Neural cell (in vitro differentiated cells): ENCODE measurements around the gene KIRREL3. TPM values are rescaled to one million over a fixed set of nuclear protein-coding genes. Genes with fewer than 3 reads are reported as not detected.

Experiments used
- H2AFZ ChIP-seq: fragments of 200-600, 300-800 bp; sonication (generic), shearing (Covaris generic); 2 replicates; pipeline ENCODE4 v1.6.0; 2014; ENCODE audit warnings: low read depth, mild to moderate bottlenecking, antibody characterized with exemption, low read length, moderate library complexity
- H3F3A ChIP-seq: fragments of 200-600 bp; shearing (Covaris generic); 2 replicates; pipeline ENCODE4 v1.6.1; 2016; ENCODE audit warnings: mild to moderate bottlenecking, moderate library complexity, mixed read lengths, antibody characterized with exemption, low read length; ENCODE audit not compliant: insufficient read depth, poor library complexity, severe bottlenecking
- H3K27ac ChIP-seq: fragments of 200-600, 300-800 bp; sonication (generic), shearing (Covaris generic); 2 replicates; pipeline ENCODE4 v1.5.1; 2014; ENCODE audit warnings: mild to moderate bottlenecking, low read length, moderate library complexity
- H3K27me3 ChIP-seq: fragments of 300-800, 200-600 bp; sonication (generic), shearing (Covaris generic); 2 replicates; pipeline ENCODE4 v1.6.0; 2014; ENCODE audit warnings: mild to moderate bottlenecking, low read depth, low read length, moderate library complexity; ENCODE audit not compliant: insufficient read depth
- H3K36me3 ChIP-seq: fragments of 300-800, 200-600 bp; sonication (generic), shearing (Covaris generic); 2 replicates; pipeline ENCODE4 v1.5.1; 2014; ENCODE audit warnings: mild to moderate bottlenecking, antibody characterized with exemption, low read length, moderate library complexity; ENCODE audit not compliant: insufficient read depth
- H3K4me2 ChIP-seq: fragments of 300-800, 200-600 bp; sonication (generic), shearing (Covaris generic); 2 replicates; pipeline ENCODE4 v1.6.0; 2014; ENCODE audit warnings: mild to moderate bottlenecking, low read length
- H3K4me3 ChIP-seq: fragments of 300-800, 200-600 bp; sonication (generic), shearing (Covaris generic); 2 replicates; pipeline ENCODE4 v1.5.1; 2014; ENCODE audit warnings: mild to moderate bottlenecking, low read length, moderate library complexity
- H3K79me2 ChIP-seq: fragments of 200-600 bp; shearing (Covaris generic); replicated peaks from 2 replicates; pipeline ENCODE4 v1.6.0; 2014; ENCODE audit warnings: mild to moderate bottlenecking, low read length, moderate library complexity; ENCODE audit not compliant: insufficient read depth
- H3K9ac ChIP-seq: fragments of 300-800, 200-600 bp; sonication (generic), shearing (Covaris generic); 2 replicates; pipeline ENCODE4 v1.6.1; 2016; ENCODE audit warnings: mild to moderate bottlenecking, low read length, mixed read lengths
- H3K9me2 ChIP-seq: fragments of 200-600 bp; shearing (Covaris generic); 2 replicates; pipeline ENCODE4 v1.6.1; 2016; ENCODE audit warnings: mild to moderate bottlenecking, low read length, mixed read lengths; ENCODE audit not compliant: insufficient read depth
- H3K9me3 ChIP-seq: fragments of 200-600, 300-800 bp; sonication (generic), shearing (Covaris generic); 2 replicates; pipeline ENCODE4 v1.6.1; 2016; ENCODE audit warnings: mild to moderate bottlenecking, mixed run types, low read length, moderate library complexity, mixed read lengths
- H4K20me1 ChIP-seq: fragments of 200-600 bp; shearing (Covaris generic); 2 replicates; pipeline ENCODE4 v1.6.1; 2016; ENCODE audit warnings: mild to moderate bottlenecking, mixed run types; ENCODE audit not compliant: insufficient read depth
- CTCF ChIP-seq: fragments of 450-650 bp; IDR thresholded peaks from 2 replicates; pipeline ENCODE4 v1.5.1; 2014; ENCODE audit warnings: antibody characterized with exemption, mild to moderate bottlenecking, moderate library complexity; ENCODE audit not compliant: poor library complexity, severe bottlenecking
- EP300 ChIP-seq: fragments of 450-650 bp; conservative IDR thresholded peaks from 2 replicates; pipeline ENCODE4 v1.6.1; 2014; ENCODE audit warnings: antibody characterized with exemption, mild to moderate bottlenecking, moderate library complexity; ENCODE audit not compliant: poor library complexity, severe bottlenecking
- EZH2 ChIP-seq: fragments of 200-600, 300-800 bp; shearing (Covaris generic), sonication (generic); IDR thresholded peaks from 2 replicates; pipeline ENCODE4 v1.6.1; 2014; ENCODE audit warnings: antibody characterized with exemption, low read length, borderline replicate concordance, mild to moderate bottlenecking; ENCODE audit not compliant: insufficient read depth, poor library complexity, severe bottlenecking
- MXI1 ChIP-seq: fragments of 450-650 bp; conservative IDR thresholded peaks from 2 replicates; pipeline ENCODE4 v1.6.1; 2014; ENCODE audit warnings: antibody characterized with exemption, mild to moderate bottlenecking; ENCODE audit not compliant: poor library complexity, severe bottlenecking
- POLR2AphosphoS5 ChIP-seq: IDR thresholded peaks from 2 replicates; pipeline ENCODE4 v1.6.1; 2012
- RAD21 ChIP-seq: fragments of 450-650 bp; conservative IDR thresholded peaks from 2 replicates; pipeline ENCODE4 v1.6.1; 2014; ENCODE audit warnings: antibody characterized with exemption, mild to moderate bottlenecking, moderate library complexity
- REST ChIP-seq: IDR thresholded peaks from 2 replicates; pipeline ENCODE4 v1.6.1; 2012; ENCODE audit warnings: borderline replicate concordance
- SMC3 ChIP-seq: fragments of 450-650 bp; conservative IDR thresholded peaks from 2 replicates; pipeline ENCODE4 v1.6.1; 2014; ENCODE audit warnings: antibody characterized with exemption, mild to moderate bottlenecking, moderate library complexity; ENCODE audit not compliant: poor library complexity
- TAF1 ChIP-seq: IDR thresholded peaks from 2 replicates; pipeline ENCODE4 v1.6.1; 2012; ENCODE audit warnings: low read depth
- polyA plus RNA-seq: library from polyadenylated mRNA; depleted of rRNA; stranded (reverse); fragments of >200 nt; gene quantifications from 2 replicates; pipeline ENCODE4 v1.2.3, GENCODE V29; 2014

Gene KIRREL3
- polyA plus RNA-seq, 1 donor from 2014 or later = 23.8 TPM

- no peaks in the 10 kb centered on the region for H3F3A ChIP-seq
- no peaks in the 10 kb centered on the region for H3K36me3 ChIP-seq
- H4K20me1 ChIP-seq = no peaks in the 10 kb centered on the region
- TF ChIP-seq REST = no peak
- TF ChIP-seq RAD21 = no peak
- TF ChIP-seq MXI1 = no peak
- TF ChIP-seq TAF1 = no peak
- no peak for TF ChIP-seq EP300
- TF ChIP-seq CTCF = no peak
- no peak for TF ChIP-seq SMC3
- TF ChIP-seq EZH2 = no peak
- no peak for TF ChIP-seq POLR2AphosphoS5
- no peak overlapping the region for H3K4me2 ChIP-seq
- no peak overlapping the region for H2AFZ ChIP-seq
- no peaks in the 10 kb centered on the region for H3K9me3 ChIP-seq
- H3K9ac ChIP-seq = no peak overlapping the region
- no peak overlapping the region for H3K27ac ChIP-seq
- no peaks in the 10 kb centered on the region for H3K27me3 ChIP-seq
- no peaks in the 10 kb centered on the region for H3K9me2 ChIP-seq
- no peak overlapping the region for H3K4me3 ChIP-seq
- no peaks in the 10 kb centered on the region for H3K79me2 ChIP-seq
Measured at GRCh38 chr11:126398721-126399120, 601.8 kb downstream of the KIRREL3 start.

- Histone ChIP-seq H4K20me1 (no peaks in the 10 kb centered on the region), H3K36me3 (no peaks in the 10 kb centered on the region), H2AFZ (no peak overlapping the region), H3K79me2 (no peaks in the 10 kb centered on the region), H3K9me3 (no peaks in the 10 kb centered on the region), H3K27ac (no peak overlapping the region), H3K9me2 (no peaks in the 10 kb centered on the region), H3K27me3 (no peaks in the 10 kb centered on the region), H3K9ac (no peak overlapping the region), H3K4me2 (no peak overlapping the region), H3F3A (no peaks in the 10 kb centered on the region), H3K4me3 (no peak overlapping the region)
- no peak for TF ChIP-seq SMC3
- no peak for TF ChIP-seq POLR2AphosphoS5
- no peak for TF ChIP-seq CTCF
- no peak for TF ChIP-seq RAD21
- no peak for TF ChIP-seq REST
- no peak for TF ChIP-seq EP300
- TF ChIP-seq TAF1 = no peak
- no peak for TF ChIP-seq EZH2
- TF ChIP-seq MXI1 = no peak
Measured at GRCh38 chr11:126398296-126398695, 602.3 kb downstream of the KIRREL3 start.
